B cell (primary cell): Measurements from ENCODE around the gene TCF7. TPM values are rescaled to one million over a fixed set of nuclear protein-coding genes. Genes with fewer than 3 reads are reported as not detected.

ENCODE experiments used
- ATAC-seq: fragments of 200-7000 bp; cut with Tn5 transposase; one replicate; pipeline ENCODE4 v1.10.0; 2021; ENCODE audit warnings: low read depth, mild to moderate bottlenecking, moderate number of reproducible peaks, moderate library complexity
- CTCF ChIA-PET: fragments of 350-600 bp; sonication (Branson Sonifier 250); formaldehyde crosslinking; loops from one replicate; lab custom pipeline; 2021; ENCODE audit warnings: antibody characterized with exemption, inconsistent platforms; lab: Charles Lee
- POLR2A ChIA-PET: fragments of 350-600 bp; sonication (Branson Sonifier 250); formaldehyde crosslinking; loops from one replicate; lab custom pipeline; 2021; ENCODE audit warnings: antibody characterized with exemption; lab: Charles Lee
- DNase-seq: peaks from one replicate; pipeline ENCODE4 v3.0.0; 2013
- H2AFZ ChIP-seq: 2 replicates; pipeline ENCODE4 v1.6.1; 2012; ENCODE audit warnings: mild to moderate bottlenecking, low read depth, low read length; ENCODE audit not compliant: insufficient read depth, poor library complexity, severe bottlenecking
- H3K27ac ChIP-seq, 2 donors: 1 replicate in 1 of 2; 2 replicates in 1 of 2; pipeline ENCODE4 v1.5.1; 2012 to 2013; ENCODE audit warnings: low read length in 2 of 2, mild to moderate bottlenecking in 2 of 2, moderate library complexity in 1 of 2
- H3K27me3 ChIP-seq, 4 experiments: fragments of 200-600 bp in 1 of 4; sonication (generic) in 1 of 4; replicated peaks in 1 of 4; 1 replicate in 2 of 4; 2 replicates in 2 of 4; pipeline versions ENCODE4 v1.6.1 to v1.7.0; 2013 to 2016; ENCODE audit warnings: low read length in 3 of 4, mild to moderate bottlenecking in 2 of 4, mixed read lengths in 1 of 4, moderate library complexity in 1 of 4; ENCODE audit not compliant: insufficient read depth in 4 of 4, control insufficient read depth in 3 of 4; ENCODE audit errors: control extremely low read depth in 1 of 4
- H3K36me3 ChIP-seq, 2 experiments: replicated peaks in 1 of 2; 1 replicate in 1 of 2; 2 replicates in 1 of 2; pipeline versions ENCODE4 v1.6.1 to v1.7.1; 2013; ENCODE audit warnings: low read length in 1 of 2; ENCODE audit not compliant: insufficient read depth in 2 of 2, control insufficient read depth in 1 of 2; ENCODE audit errors: control extremely low read depth in 1 of 2, extremely low read depth in 1 of 2
- H3K4me1 ChIP-seq, 2 donors: fragments of 200-600 bp in 1 of 2; sonication (generic) in 1 of 2; 1 replicate in 1 of 2; 2 replicates in 1 of 2; pipeline versions ENCODE4 v1.5.1 to v1.6.1; 2013 to 2017; ENCODE audit warnings: low read length in 2 of 2; ENCODE audit not compliant: control insufficient read depth in 2 of 2, insufficient read depth in 2 of 2
- H3K4me2 ChIP-seq: replicated peaks from 2 replicates; pipeline ENCODE3; 2012; ENCODE audit warnings: mild to moderate bottlenecking, low read depth, low read length; ENCODE audit not compliant: poor library complexity, severe bottlenecking
- H3K4me3 ChIP-seq, 5 experiments: fragments of 200-600 bp in 1 of 5; sonication (generic) in 1 of 5; 1 replicate in 3 of 5; 2 replicates in 2 of 5; pipeline versions ENCODE4 v1.5.1 to v1.7.0; 2011 to 2016; ENCODE audit warnings: low read length in 4 of 5, mild to moderate bottlenecking in 4 of 5, low read depth in 2 of 5, control low read depth in 1 of 5, moderate library complexity in 1 of 5; ENCODE audit not compliant: insufficient read depth in 1 of 5; ENCODE audit errors: control extremely low read depth in 1 of 5, extremely low read depth in 1 of 5
- H3K79me2 ChIP-seq: fragments of 200-600 bp; sonication (generic); one replicate; pipeline ENCODE4 v1.6.0; 2016; ENCODE audit warnings: low read length; ENCODE audit not compliant: control insufficient read depth, insufficient read depth
- H3K9ac ChIP-seq: fragments of 200-600 bp; sonication (generic); 2 replicates; pipeline ENCODE4 v1.6.1; 2017; ENCODE audit warnings: mild to moderate bottlenecking, low read length, moderate library complexity
- H3K9me3 ChIP-seq, 3 donors: one replicate each; pipeline versions ENCODE4 v1.6.1 to v1.7.1; 2013; ENCODE audit warnings: low read length in 2 of 3; ENCODE audit not compliant: control insufficient read depth in 2 of 3, insufficient read depth in 1 of 3; ENCODE audit errors: control extremely low read depth in 1 of 3
- H4K20me1 ChIP-seq: 2 replicates; pipeline ENCODE4 v1.6.0; 2012; ENCODE audit warnings: mild to moderate bottlenecking, low read length; ENCODE audit not compliant: insufficient read depth, control insufficient read depth, poor library complexity, severe bottlenecking
- H3K27ac Mint-ChIP-seq: one replicate; pipeline ENCODE4 v1.8.0; 2021; ENCODE audit warnings: mixed read lengths
- H3K27me3 Mint-ChIP-seq: one replicate; pipeline ENCODE4 v1.8.0; 2021; ENCODE audit warnings: mixed read lengths
- H3K4me1 Mint-ChIP-seq: one replicate; pipeline ENCODE4 v1.8.0; 2021; ENCODE audit warnings: mixed read lengths
- H3K4me3 Mint-ChIP-seq: one replicate; pipeline ENCODE4 v1.8.0; 2021; ENCODE audit warnings: mixed read lengths
- H3K9me3 Mint-ChIP-seq: one replicate; pipeline ENCODE4 v1.8.0; 2022; ENCODE audit warnings: mixed read lengths; ENCODE audit not compliant: insufficient read depth
- EZH2 ChIP-seq: IDR thresholded peaks from 2 replicates; pipeline ENCODE4 v1.6.1; 2012; ENCODE audit warnings: borderline replicate concordance, low read depth, mild to moderate bottlenecking, moderate library complexity, low read length; ENCODE audit not compliant: insufficient read depth, poor library complexity, severe bottlenecking
- whole genome bisulfite sequencing: methylation state at CpG from one replicate; pipeline ENCODE4 v1.1.5; 2013; ENCODE audit warnings: missing lambda C conversion rate; ENCODE audit not compliant: insufficient coverage; 5-methylcytosine and 5-hydroxymethylcytosine counted together
- intact Hi-C: fragments of 100-400 bp; cut with micrococcal nuclease; formaldehyde crosslinking; loops from one replicate; pipeline ENCODE4 v1.10.0; 2022
- polyA plus RNA-seq: library from polyadenylated mRNA; depleted of rRNA; stranded (reverse); fragments of >200 nt; gene quantifications from 2 replicates; pipeline ENCODE4 v1.2.3, GENCODE V29; 2012
- total RNA-seq, 2 donors: library from RNA; stranded (reverse); fragments of 120-200 nt in 1 of 2; gene quantifications; 1 replicate in 1 of 2; 2 replicates in 1 of 2; pipeline versions ENCODE4 v1.2.3 to v1.2.4, GENCODE V29; 2013 to 2022
- TF ChIP-seq, protein P1 (sequence below): fragments of 200-600 bp; IDR thresholded peaks from one replicate; pipeline ENCODE4 v1.8.0; 2022; ENCODE audit warnings: antibody characterized with exemption, mild to moderate bottlenecking

TCF7 gene
- total and polyA plus RNA-seq, 2 donors (not counting 1 experiment from before 2014, with no cell fraction given) = 26.8 to 61.1 TPM

DNA sequence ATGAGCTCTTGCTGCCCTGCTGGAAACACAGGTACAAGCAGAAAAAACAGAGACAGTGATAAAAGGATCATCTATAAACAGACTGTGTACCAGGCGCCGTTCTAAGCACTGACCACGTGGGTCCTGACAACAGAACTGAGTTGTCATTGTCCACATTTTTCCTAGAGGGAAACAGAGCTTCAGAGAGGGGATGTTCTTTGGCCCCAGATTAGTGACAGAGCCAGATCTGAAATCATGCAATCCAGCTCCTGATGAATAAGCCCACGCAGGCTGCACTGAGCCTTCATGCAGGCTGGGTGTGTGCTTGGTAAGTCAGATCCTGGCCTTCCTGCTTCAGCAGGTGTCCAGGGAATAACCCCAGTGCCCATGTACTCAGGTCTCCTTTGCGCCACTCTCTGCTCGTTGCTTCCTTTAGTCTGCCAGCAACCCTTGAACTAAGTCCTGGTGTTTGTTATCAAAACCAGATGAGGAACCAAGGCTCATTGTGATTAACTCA lies 22.8 kb upstream of the TCF7 start:
- H2AFZ ChIP-seq = no peak overlapping the region
- H3K27me3 ChIP-seq = no peaks in the 10 kb centered on the region
- ChIA-PET CTCF (interaction anchor here (0.8 to 3.3 kb wide), 2 partner anchors 10 to 52 kb away, joined by 3 to 10 read pairs; no protein-coding TSS in a partner anchor), POLR2A (no interaction called here)
- intact Hi-C loops = no loop called here
- Mint-ChIP-seq H3K27ac (no peak overlapping the region), H3K4me1 (peaks cover 16% of the 10 kb centered on the region), H3K9me3 (no peaks in the 10 kb centered on the region), H3K27me3 (no peaks in the 10 kb centered on the region), H3K4me3 (no peak overlapping the region)
- H3K4me3 ChIP-seq = no peak overlapping the region
- no peaks in the 10 kb centered on the region for H3K79me2 ChIP-seq
- TF ChIP-seq, protein P1, sequence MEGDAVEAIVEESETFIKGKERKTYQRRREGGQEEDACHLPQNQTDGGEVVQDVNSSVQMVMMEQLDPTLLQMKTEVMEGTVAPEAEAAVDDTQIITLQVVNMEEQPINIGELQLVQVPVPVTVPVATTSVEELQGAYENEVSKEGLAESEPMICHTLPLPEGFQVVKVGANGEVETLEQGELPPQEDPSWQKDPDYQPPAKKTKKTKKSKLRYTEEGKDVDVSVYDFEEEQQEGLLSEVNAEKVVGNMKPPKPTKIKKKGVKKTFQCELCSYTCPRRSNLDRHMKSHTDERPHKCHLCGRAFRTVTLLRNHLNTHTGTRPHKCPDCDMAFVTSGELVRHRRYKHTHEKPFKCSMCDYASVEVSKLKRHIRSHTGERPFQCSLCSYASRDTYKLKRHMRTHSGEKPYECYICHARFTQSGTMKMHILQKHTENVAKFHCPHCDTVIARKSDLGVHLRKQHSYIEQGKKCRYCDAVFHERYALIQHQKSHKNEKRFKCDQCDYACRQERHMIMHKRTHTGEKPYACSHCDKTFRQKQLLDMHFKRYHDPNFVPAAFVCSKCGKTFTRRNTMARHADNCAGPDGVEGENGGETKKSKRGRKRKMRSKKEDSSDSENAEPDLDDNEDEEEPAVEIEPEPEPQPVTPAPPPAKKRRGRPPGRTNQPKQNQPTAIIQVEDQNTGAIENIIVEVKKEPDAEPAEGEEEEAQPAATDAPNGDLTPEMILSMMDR = no peak
- TF ChIP-seq EZH2 = no peak
- no peaks in the 10 kb centered on the region for H3K9me3 ChIP-seq
- H3K27ac ChIP-seq = no peak overlapping the region
- DNase-seq (no peak), ATAC-seq (no peak)
- H3K4me1 ChIP-seq = peaks cover 21 to 24% of the 10 kb centered on the region in 2 donors
- 87% methylated on average over 6 of the region's 6 CpGs for whole genome bisulfite sequencing
- no peaks in the 10 kb centered on the region for H4K20me1 ChIP-seq
- no peaks in the 10 kb centered on the region for H3K36me3 ChIP-seq
- no peak overlapping the region for H3K9ac ChIP-seq
- no peak overlapping the region for H3K4me2 ChIP-seq

- Histone ChIP-seq H3K4me2 (no peak overlapping the region), H3K36me3 (no peaks in the 10 kb centered on the region), H3K27me3 (no peaks in the 10 kb centered on the region), H3K4me3 (no peak overlapping the region), H2AFZ (no peak overlapping the region), H4K20me1 (no peaks in the 10 kb centered on the region), H3K9ac (no peak overlapping the region), H3K4me1 (peaks cover 21 to 24% of the 10 kb centered on the region in 2 donors), H3K27ac (no peak overlapping the region), H3K9me3 (no peaks in the 10 kb centered on the region), H3K79me2 (no peaks in the 10 kb centered on the region)
- no peak for ATAC-seq
- H3K4me3 Mint-ChIP-seq = no peak overlapping the region
- H3K4me1 Mint-ChIP-seq = peaks cover 16% of the 10 kb centered on the region
- H3K27me3 Mint-ChIP-seq = no peaks in the 10 kb centered on the region
- intact Hi-C loops = no loop called here
- POLR2A ChIA-PET = no interaction called here
- TF ChIP-seq EZH2 = no peak
- TF ChIP-seq, protein P1 = no peak
- no peaks in the 10 kb centered on the region for H3K9me3 Mint-ChIP-seq
- 100% methylated on average over 1 of the region's 1 CpG for WGBS
- CTCF ChIA-PET = interaction anchor here (0.6 to 3.3 kb wide), 2 partner anchors 9 to 61 kb away, joined by 3 to 10 read pairs; no protein-coding TSS in a partner anchor
- H3K27ac Mint-ChIP-seq = peak overlapping the region; percentile 34
- DNase-seq = no peak
These were observed 21.6 kb upstream of the TCF7 start for GRCh38 chr5:134092875-134093274.
